Islet of Langerhans (tissue), 1 donor: ENCODE data around the gene ZAP70.
"Not testable (repeated sequence)": the region's sequence is repeated elsewhere in the genome, so short reads cannot be mapped to it uniquely, and the experiment has no call there.

Experiments
- FAIRE-seq: peaks from one replicate; lab custom pipeline; 2011; peaks lifted over from hg19 to GRCh38; lab: Jason Lieb, UNC

ZAP70 gene

DNA sequence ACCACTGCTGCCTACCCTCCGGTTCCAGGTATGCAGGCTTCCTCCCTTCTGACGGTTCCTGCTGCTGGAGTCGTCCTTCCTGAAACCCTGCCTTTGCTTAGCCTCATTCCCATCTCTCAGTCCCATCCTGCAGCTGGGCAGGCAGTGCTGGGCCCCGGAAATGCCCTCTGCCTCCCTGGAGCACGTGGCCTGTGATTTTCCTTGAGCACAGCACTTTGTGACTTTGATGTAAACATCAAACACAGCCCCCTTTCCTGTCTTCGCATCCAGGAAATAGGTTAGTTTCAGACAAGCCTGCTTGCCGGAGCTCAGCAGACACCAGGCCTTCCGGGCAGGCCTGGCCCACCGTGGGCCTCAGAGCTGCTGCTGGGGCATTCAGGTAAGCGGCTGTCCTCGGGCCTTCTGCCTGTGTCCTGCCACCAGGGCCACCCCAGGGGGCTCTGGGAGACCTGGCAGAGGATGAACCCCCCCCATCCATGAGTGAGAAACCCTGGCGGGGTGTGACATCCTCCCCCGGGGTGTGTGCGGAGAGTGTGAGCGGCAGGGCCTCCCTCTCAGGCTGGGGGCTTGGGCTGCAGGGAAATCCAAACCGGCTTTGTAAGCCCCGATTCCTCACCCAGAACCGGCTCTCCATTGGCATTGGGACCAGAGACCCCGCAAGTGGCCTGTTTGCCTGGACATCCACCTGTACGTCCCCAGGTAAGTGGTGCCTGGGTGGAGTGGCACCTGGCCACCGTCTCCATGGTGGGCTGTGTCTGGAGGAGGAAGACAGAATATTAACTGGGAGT lies at the start of gene ZAP70:
Gene ZAP70 (plus strand): TSS at position 281 of the 788 bp plus-strand sequence. CDS start 10,461 bp downstream, outside the sequence.
- no peak for FAIRE-seq

GRCh38 chr2:97663626-97663961 lies 49.8 kb upstream of the ZAP70 start:
- no peak for FAIRE-seq

DNA sequence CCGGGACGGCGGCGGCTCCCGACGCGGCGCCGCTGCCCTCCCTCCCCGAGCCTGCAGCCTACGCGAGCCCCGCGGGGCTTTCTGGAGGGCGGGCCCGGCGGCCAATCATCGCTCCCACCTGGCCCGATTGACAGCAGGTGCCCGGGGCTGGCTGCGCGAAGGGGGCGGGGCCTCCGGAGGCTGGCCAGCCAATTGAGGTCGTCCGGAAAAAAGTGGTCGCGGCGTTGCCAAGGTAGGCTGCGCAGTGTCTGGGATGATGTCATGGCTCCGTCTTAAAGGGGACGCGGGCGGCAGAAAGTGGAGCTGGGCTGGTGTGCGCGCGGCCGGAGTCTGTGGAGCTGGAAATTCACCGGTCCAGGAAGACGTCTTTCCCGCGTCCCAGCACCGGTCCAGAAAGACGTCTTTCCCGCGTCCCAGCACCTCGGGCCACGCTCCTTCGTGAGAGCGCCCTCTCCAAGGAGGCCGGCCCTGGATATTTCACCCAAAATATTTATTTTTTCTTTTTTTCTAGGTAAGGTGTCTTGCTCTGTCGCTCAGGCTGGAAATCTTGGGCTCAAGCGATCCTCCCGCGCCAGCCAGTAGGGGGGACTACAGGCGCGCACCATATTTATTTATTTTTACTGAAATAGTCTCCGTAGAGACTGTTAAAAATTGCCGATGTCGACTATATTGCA lies 49.3 kb upstream of the ZAP70 start, which contains the start of gene ACTR1B:
Gene ACTR1B (minus strand): TSS at position 83 of the 674 bp plus-strand sequence. CDS start 154 bp downstream, outside the sequence.
- FAIRE-seq, result peak; percentile 5

GRCh38 chr2:97664636-97664970 lies 48.8 kb upstream of the ZAP70 start:
- FAIRE-seq, result no peak

- no peak for FAIRE-seq
Measured at GRCh38 chr2:97669448-97669847, 43.9 kb upstream of the ZAP70 start, which contains the start of gene C2orf92. Gene C2orf92, plus strand, starts transcription at chr2:97669713. Its CDS starts 76 bp downstream, at chr2:97669789.

- no peak for FAIRE-seq
Measured at GRCh38 chr2:97670471-97670870, 42.9 kb upstream of the ZAP70 start.

GRCh38 chr2:97671526-97671925 lies 41.9 kb upstream of the ZAP70 start:
- no peak for FAIRE-seq

- not testable (repeated sequence) for FAIRE-seq
Measured at GRCh38 chr2:97672606-97673140, 40.7 kb upstream of the ZAP70 start.

GRCh38 chr2:97673182-97673914 lies 40.0 kb upstream of the ZAP70 start:
- no peak for FAIRE-seq

GRCh38 chr2:97673915-97674283 lies 39.5 kb upstream of the ZAP70 start:
- no peak for FAIRE-seq

DNA sequence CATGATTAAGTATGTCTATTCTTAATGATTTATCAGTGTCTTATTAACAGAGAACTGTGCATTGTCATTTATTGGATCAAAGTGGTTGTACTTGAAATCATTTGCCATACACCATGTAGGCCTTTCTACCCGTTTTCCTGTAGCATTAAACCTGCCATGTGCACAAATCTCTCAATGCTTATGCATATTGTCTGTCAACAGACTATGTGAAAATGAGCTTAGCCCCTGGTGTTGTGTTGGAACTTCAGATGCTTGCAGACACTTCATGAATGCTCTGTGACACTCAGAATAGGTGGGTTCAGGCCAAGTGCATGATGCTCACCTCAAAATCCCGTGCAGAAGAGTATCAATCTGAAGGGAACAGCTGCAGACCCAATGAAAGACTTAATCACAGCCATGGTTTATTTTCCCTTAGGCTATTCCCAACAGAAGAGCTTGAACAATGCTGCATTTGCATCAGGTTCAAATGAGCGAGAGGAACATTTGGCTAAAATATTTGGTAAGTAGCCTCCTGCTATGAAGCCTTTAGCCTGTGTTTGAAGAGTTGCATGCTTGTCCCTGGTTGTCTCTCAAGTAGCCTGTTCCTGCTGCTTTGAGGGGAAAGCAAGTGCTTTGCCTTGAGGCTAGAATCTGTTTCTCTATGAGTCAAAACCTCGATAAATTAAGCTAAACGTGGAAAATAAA lies 37.8 kb upstream of the ZAP70 start:
- FAIRE-seq, result no peak

DNA sequence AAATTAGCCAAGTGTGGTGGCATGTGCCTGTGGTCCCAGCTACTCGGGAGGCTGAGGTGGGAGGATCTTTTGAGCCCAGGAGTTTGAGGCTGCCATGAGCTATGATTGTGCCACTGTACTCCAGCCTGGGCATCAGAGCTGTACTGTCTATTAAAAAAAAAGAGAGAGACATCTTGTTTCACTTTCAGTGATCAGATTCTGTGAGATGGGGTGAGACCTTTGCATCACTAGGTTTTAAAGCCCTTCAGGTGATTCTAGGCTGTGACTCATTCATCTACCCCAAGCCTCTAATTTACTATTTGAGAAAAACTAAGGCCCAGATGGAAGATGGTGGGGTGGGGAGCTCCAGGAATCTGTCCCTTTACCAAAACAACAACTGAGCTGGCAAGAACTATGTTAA lies 36.8 kb upstream of the ZAP70 start:
- FAIRE-seq, result no peak

GRCh38 chr2:97677480-97677879 lies 35.9 kb upstream of the ZAP70 start:
- no peak for FAIRE-seq

- no peak for FAIRE-seq
Measured at GRCh38 chr2:97678298-97678697, 35.1 kb upstream of the ZAP70 start.

- not testable (repeated sequence) for FAIRE-seq
Measured at GRCh38 chr2:97687235-97687634, 26.1 kb upstream of the ZAP70 start.

DNA sequence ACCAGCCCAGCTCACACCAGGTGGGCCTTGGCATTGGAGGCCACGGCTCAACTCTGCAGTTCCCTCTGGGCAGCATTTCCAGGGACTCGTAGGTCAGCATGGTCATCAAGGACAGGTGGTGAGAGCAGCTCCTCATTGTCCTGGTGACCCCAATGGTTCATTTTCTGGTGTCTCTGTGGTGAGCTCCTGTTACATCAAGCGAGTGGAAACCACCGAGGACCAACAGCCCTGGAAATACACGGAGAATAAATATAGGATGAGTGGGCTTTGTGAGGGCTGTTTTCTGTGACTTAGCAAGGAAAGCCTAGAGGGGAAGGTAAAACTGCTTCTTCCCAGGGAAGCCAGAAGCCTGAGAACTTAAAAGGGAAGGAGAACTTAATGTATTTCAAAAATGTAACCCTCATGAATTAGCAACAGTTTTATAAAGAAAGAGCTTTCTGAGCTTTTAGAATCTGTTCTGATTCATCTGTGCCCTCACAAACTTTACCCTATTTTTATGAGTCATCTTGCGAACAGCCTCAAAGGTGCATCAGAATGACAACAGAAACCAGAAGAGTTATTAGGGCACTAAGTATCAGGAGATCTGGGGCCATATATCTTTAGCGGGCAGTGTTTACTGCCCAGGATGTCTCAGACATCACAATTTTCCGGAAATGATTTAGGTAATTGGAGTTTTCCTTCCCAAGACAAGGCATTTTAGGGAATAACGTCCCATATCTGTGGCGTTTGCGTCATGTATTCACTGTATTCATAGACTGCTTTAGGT lies 25.1 kb upstream of the ZAP70 start:
- no peak for FAIRE-seq

DNA sequence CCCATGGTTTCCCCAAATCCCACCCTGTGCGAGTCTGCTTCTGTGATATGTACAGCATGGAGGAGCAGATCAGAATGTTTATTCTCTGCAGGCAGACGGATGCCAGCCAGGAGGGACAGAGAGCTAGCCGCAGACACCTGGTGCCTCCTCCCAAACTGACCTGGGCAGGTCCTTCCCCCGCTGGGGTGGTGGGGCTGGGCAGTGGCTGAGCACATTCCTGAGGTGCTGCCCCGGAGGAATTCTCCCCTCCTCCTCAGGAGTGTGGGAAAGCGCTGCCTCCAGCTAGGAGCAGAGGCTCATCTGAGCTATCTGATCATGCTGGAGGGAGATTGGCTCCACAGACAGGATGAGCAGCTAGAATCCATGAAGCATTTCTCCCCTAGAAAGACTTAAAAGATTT lies 22.2 kb upstream of the ZAP70 start:
- no peak for FAIRE-seq

DNA sequence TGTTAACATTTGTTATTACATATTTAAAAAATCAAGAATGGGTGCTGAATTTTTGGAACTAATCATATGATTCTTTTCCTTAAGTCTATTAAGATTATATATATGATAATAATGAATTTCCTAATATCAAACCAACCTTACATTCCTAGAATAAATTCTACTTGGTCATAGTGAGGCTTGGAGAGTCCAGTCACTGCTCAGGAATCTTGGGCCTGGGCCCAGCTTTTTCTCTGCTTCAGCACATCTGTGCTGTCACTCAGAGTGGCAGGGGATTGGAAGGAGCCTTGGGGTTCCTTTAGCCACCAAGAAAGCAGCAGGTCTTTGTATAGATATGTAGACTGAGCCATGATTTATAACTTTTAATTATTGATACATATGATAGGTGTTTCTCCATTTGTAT lies 19.9 kb upstream of the ZAP70 start:
- no peak for FAIRE-seq

GRCh38 chr2:97695744-97696143 lies 17.6 kb upstream of the ZAP70 start:
- FAIRE-seq, result no peak

GRCh38 chr2:97697252-97698235 lies 15.8 kb upstream of the ZAP70 start:
- FAIRE-seq, result peak; percentile 90
